HCT116 (cell line): ENCODE data around the gene NTRK3.

ENCODE experiments used
- EZH2 ChIP-seq: fragments of 200-600 bp; sonication (generic); IDR thresholded peaks from 2 replicates; pipeline ENCODE4 v1.6.1; 2017; ENCODE audit warnings: antibody characterized with exemption, mixed run types
- POLR2A ChIP-seq: IDR thresholded peaks from 2 replicates; pipeline ENCODE4 v1.7.0; 2011; ENCODE audit warnings: borderline replicate concordance; ENCODE audit not compliant: insufficient read depth, insufficient read length; ENCODE audit errors: extremely low read depth

DNA sequence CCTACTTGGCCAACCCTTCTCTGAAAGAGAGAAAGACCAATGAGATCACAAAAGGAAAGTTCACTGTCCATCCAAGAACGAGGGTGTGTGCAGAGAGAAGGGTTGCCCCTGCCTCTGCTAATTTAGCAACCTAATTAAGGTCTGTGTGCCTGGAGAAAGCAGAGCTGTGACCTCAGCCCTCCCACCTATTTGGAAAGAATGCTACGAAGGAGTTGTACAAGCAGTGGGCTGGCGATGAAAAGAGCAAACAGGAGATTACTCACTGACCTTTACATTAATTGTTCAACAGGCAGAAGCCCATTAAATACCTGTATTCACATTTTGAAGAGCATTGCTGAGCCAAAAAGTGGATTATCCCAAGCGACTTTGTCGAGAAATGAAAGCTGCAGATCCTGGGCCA, 314.9 kb downstream of the NTRK3 start:
- TF ChIP-seq EZH2 (no peak), POLR2A (no peak)
